H1 (cell line): ENCODE measurements around the gene SENP7. TPM values are rescaled to one million over a fixed set of nuclear protein-coding genes. Genes with fewer than 3 reads are reported as not detected.

Experiments
- ASH2L ChIP-seq: fragments of 200-600, 300-600 bp; sonication (generic); IDR thresholded peaks from one replicate; pipeline ENCODE4 v1.7.1; 2017; ENCODE audit warnings: low read length
- CHD7 ChIP-seq: fragments of 300-600 bp; sonication (generic); IDR thresholded peaks from 2 replicates; pipeline ENCODE4 v1.7.1; 2012; ENCODE audit warnings: low read length, moderate library complexity, mild to moderate bottlenecking, inconsistent platforms; ENCODE audit not compliant: insufficient replicate concordance
- HDAC6 ChIP-seq: IDR thresholded peaks from one replicate; pipeline ENCODE4 v1.7.1; 2012; ENCODE audit warnings: low read depth, mild to moderate bottlenecking, inconsistent platforms, low read length, moderate library complexity
- JUN ChIP-seq: IDR thresholded peaks from 2 replicates; pipeline ENCODE4 v1.6.1; 2011; ENCODE audit warnings: low read depth, mild to moderate bottlenecking, improper control_type of control experiment, low read length
- SIN3A ChIP-seq, 2 experiments: IDR thresholded peaks in 1 of 2; conservative IDR thresholded peaks in 1 of 2; 2 replicates each; pipeline ENCODE4 v1.6.1; 2011 to 2012; ENCODE audit warnings: low read length in 2 of 2, improper control_type of control experiment in 1 of 2, low read depth in 1 of 2, mild to moderate bottlenecking in 1 of 2
- polyA plus RNA-seq, 7 experiments: library from polyadenylated mRNA; depleted of rRNA in 3 of 7; stranded (reverse) in 5 of 7; unstranded in 2 of 7; fragments of >200 nt in 5 of 7; fragments of 200-250 nt in 2 of 7; gene quantifications; 1 replicate in 5 of 7; 2 replicates in 1 of 7; 4 replicates in 1 of 7; pipeline versions ENCODE4 v1.2.1 to v1.2.3, GENCODE V29; 2011 to 2013; ENCODE audit warnings: missing spikeins in 2 of 7, mixed read lengths in 2 of 7
- total RNA-seq: library from RNA; stranded (reverse); fragmentation: NEBNext Ultra II Directional; extraction: Animal tissue kit (Norgen Biotek cat#: 25700); gene quantifications from 2 replicates; pipeline ENCODE4 v1.2.1, GENCODE V29; 2021

SENP7 gene
- total and polyA plus RNA-seq, 2 of the 8 experiments (the other 6 are each of a cell fraction or from before 2014, with no cell fraction given), result 2.8 to 7.8 TPM

DNA sequence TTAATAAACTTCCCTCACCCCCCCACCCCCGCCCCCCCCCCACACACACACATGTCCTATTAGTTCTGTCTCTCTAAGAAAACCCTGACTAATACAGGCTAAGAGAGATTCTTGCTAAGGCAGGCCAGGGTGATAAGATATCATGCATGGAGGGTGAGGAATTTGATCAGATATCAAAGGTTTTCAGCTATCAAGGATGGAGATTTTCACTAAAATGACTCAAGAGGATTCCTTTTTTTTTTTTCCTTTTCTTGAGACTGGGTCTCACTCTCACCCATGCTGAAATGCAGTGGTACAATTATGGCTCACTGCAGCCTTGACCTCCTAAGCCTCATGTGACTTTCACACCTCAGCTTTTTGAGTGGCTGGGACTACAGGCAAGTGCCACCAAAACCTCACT, 14.9 kb upstream of the SENP7 start (continued):
- no peak for TF ChIP-seq CHD7
- TF ChIP-seq SIN3A (conservative IDR thresholded peaks at IDR 0.05 in 1 of 2, IDR thresholded peaks at IDR 0.05 in 1 of 2; ENCODE audit: low read depth in 1 of 2, low read length in 2 of 2), result no peak
- no peak for TF ChIP-seq HDAC6
- no peak for TF ChIP-seq ASH2L
- no peak for TF ChIP-seq JUN
